Natural killer cell treated with Interleukin-12 subunit alpha and Interleukin-12 subunit beta and Interleukin-15 and Interleukin-18, amount 100 ng/mL, for 72 hours (primary cell): ENCODE measurements around the gene MEOX2. TPM values are rescaled to one million over a fixed set of nuclear protein-coding genes. Genes with fewer than 3 reads are reported as not detected.

Experiments used
- ATAC-seq, 2 donors: fragments of 150-1000 bp; cut with Tn5 transposase in 1 of 2; sonication (Bioruptor Pico), chemical (Tn5 transposase) in 1 of 2; 2 replicates each; pipeline ENCODE4 v1.10.0; 2021
- DNase-seq: peaks from one replicate; pipeline ENCODE4 v3.0.0; 2022; ENCODE audit warnings: low spot score
- H3K27ac Mint-ChIP-seq, 2 donors: 1 replicate in 1 of 2; 2 replicates in 1 of 2; pipeline ENCODE4 v1.8.0; 2022; ENCODE audit warnings: mixed read lengths in 2 of 2, mild to moderate bottlenecking in 1 of 2, moderate library complexity in 1 of 2
- H3K27me3 Mint-ChIP-seq, 2 donors: 1 replicate in 1 of 2; 2 replicates in 1 of 2; pipeline ENCODE4 v1.8.0; 2022; ENCODE audit warnings: mixed read lengths in 2 of 2
- H3K36me3 Mint-ChIP-seq: one replicate; pipeline ENCODE4 v1.8.0; 2022; ENCODE audit warnings: mixed read lengths
- H3K4me1 Mint-ChIP-seq, 2 donors: 1 replicate in 1 of 2; 2 replicates in 1 of 2; pipeline ENCODE4 v1.8.0; 2022; ENCODE audit warnings: low read depth in 2 of 2, mixed read lengths in 2 of 2, mild to moderate bottlenecking in 1 of 2
- H3K4me3 Mint-ChIP-seq: one replicate; pipeline ENCODE4 v1.8.0; 2022; ENCODE audit warnings: mixed read lengths
- H3K9me3 Mint-ChIP-seq: 2 replicates; pipeline ENCODE4 v1.8.0; 2022; ENCODE audit warnings: mixed read lengths
- total RNA-seq, 2 donors: library from RNA; stranded (reverse); gene quantifications; one replicate each; pipeline ENCODE4 v1.2.3, GENCODE V29; 2022

MEOX2 gene
- not detected for total RNA-seq

- peaks cover 20 to 23% of the 10 kb centered on the region in 2 donors for H3K27me3 Mint-ChIP-seq
- no peaks in the 10 kb centered on the region for H3K36me3 Mint-ChIP-seq
These were observed at the start of gene MEOX2 for GRCh38 chr7:15686295-15686956. Gene MEOX2 (minus strand): TSS chr7:15686683. CDS start chr7:15686402, 281 bp downstream.

DNA sequence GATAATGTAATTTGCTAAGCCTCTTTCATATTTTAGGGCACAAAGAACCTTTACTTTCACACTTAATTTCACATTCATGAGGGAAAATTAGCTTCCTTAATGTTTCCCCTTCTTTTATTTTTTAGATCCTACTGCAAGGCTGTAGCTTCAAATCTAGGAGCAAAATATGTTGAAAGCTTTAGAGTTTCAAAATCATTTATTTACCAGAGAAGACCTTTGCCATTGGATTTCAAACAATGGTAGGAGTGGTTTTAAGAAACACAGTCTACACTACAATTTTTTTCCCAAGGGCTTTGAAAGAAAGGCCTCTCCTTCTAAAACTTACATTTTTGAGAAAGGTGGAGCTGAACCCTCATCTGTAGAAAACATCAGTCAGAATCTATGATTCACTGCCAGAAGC lies 43.3 kb upstream of the MEOX2 start:
- no peak overlapping the region for H3K4me3 Mint-ChIP-seq
- DNase-seq, result no peak
- H3K4me1 Mint-ChIP-seq, result no peaks in the 10 kb centered on the region
- ATAC-seq, result no peak
- H3K27ac Mint-ChIP-seq, result no peak overlapping the region
- H3K27me3 Mint-ChIP-seq, result no peaks in the 10 kb centered on the region
- H3K36me3 Mint-ChIP-seq, result no peaks in the 10 kb centered on the region
- peaks cover 3% of the 10 kb centered on the region for H3K9me3 Mint-ChIP-seq

More at GRCh38 chr7:15686295-15686956, at the start of gene MEOX2:
- H3K27ac Mint-ChIP-seq, result no peak within 1 kb of the TSS
- peak in 1 of 2 donors; percentile 17 for ATAC-seq
- H3K9me3 Mint-ChIP-seq, result no peaks in the 10 kb centered on the region
- no peak for DNase-seq
- H3K4me3 Mint-ChIP-seq, result no peak within 1 kb of the TSS
- H3K4me1 Mint-ChIP-seq, result no peaks in the 10 kb centered on the region

DNA sequence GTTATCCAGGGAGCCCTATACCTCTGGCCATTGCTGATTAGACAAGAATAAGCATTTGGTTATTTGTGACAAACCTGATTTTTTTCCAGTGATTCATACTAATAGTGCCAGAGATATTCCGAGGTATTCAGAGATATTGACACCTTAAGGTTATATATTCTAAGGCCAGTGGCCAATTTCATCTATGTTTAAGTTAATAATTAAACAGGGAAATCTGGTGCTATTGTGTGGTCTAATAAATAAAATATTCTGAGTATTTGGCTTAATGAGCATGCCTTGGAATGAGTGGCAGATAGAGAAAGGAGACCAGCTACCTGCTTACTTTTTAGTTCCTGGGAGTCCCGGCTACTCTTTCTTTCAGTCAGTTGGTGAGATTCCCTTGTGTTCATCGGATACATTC lies 38.6 kb upstream of the MEOX2 start:
- Mint-ChIP-seq H3K36me3 (no peaks in the 10 kb centered on the region), H3K4me3 (no peak overlapping the region), H3K9me3 (peaks cover 9% of the 10 kb centered on the region), H3K27ac (no peak overlapping the region), H3K27me3 (no peaks in the 10 kb centered on the region), H3K4me1 (no peaks in the 10 kb centered on the region)
- no peak for ATAC-seq
- no peak for DNase-seq

- Mint-ChIP-seq H3K27ac (no peak overlapping the region), H3K36me3 (no peaks in the 10 kb centered on the region), H3K27me3 (no peaks in the 10 kb centered on the region), H3K9me3 (peaks cover 9% of the 10 kb centered on the region), H3K4me1 (no peaks in the 10 kb centered on the region), H3K4me3 (no peak overlapping the region)
- DNase-seq (no peak), ATAC-seq (no peak)
These were observed 37.4 kb upstream of the MEOX2 start for GRCh38 chr7:15723841-15724240.

DNA sequence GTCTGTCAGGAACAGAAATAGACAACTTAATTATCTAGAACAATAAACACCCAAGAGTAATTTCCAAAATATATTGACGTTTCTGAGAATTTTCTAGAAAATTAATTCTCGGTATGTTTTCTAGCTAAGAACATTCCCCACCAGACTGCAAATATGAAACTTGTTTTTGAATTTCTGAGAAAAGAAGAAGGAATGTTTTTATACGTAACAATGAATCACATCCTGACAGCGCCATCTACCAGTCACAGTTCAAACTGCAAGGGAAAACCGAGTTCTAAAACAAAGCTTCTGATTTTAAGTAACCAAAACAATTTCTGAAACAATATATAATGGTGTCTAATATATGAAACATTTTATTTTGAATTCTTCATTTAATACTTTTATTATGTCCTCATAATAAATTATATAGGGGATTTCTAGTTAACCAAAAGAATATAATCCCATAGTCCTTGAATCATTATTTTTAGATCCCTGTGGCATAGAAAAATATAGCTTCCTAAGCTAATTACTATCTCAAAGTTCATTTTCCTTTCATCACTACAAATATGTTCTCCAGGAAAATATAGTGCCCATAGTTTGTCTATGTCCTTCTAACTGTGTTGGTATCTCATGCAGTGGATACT lies 34.5 kb upstream of the MEOX2 start:
- H3K27ac Mint-ChIP-seq, result no peak overlapping the region
- H3K9me3 Mint-ChIP-seq, result peaks cover 6% of the 10 kb centered on the region
- H3K4me1 Mint-ChIP-seq, result no peaks in the 10 kb centered on the region
- no peaks in the 10 kb centered on the region for H3K36me3 Mint-ChIP-seq
- no peak overlapping the region for H3K4me3 Mint-ChIP-seq
- DNase-seq (no peak), ATAC-seq (no peak)
- H3K27me3 Mint-ChIP-seq, result no peaks in the 10 kb centered on the region

DNA sequence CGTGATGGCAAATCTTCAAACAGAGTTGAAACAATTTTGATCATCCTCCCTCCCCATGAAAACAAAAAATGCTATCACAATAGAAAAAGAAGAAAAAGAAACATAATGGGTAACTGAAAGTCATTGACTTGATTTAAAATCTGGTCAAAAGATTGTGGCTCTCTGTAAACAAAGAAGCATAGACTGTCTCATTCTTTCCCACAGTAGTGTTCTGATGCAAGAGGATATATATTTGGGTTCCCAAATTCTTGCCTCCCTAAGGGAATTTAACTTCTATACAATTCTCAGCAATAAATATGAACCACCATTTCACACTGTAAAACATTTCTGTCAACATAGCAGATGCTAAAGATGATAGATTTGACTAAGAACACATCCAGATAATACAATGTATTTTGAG lies 32.8 kb upstream of the MEOX2 start:
- Mint-ChIP-seq H3K27me3 (no peaks in the 10 kb centered on the region), H3K4me3 (no peak overlapping the region), H3K4me1 (no peaks in the 10 kb centered on the region), H3K36me3 (no peaks in the 10 kb centered on the region), H3K9me3 (peaks cover 6% of the 10 kb centered on the region), H3K27ac (no peak overlapping the region)
- DNase-seq, result no peak
- ATAC-seq, result no peak

DNA sequence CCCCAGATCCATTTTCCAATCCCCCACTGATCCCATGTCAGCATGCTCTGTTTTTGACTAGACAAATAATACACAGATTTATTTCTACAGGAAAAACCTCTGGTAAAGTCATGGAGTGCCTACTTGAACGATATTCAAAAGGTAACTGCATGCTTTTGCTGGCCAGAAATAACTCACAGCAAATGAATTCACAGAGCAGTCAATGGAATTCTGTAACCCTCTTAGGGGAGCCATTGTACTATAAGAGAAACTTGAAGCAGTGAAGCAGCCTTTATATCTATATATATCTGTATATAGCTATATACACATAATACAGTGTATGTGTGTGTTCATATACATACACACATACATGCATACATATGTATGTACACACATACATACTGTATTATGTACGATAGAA lies 29.0 kb upstream of the MEOX2 start:
- no peak overlapping the region for H3K27ac Mint-ChIP-seq
- H3K9me3 Mint-ChIP-seq, result peaks cover 1% of the 10 kb centered on the region
- ATAC-seq (no peak), DNase-seq (no peak)
- H3K36me3 Mint-ChIP-seq, result no peaks in the 10 kb centered on the region
- no peaks in the 10 kb centered on the region for H3K27me3 Mint-ChIP-seq
- no peaks in the 10 kb centered on the region for H3K4me1 Mint-ChIP-seq
- no peak overlapping the region for H3K4me3 Mint-ChIP-seq

DNA sequence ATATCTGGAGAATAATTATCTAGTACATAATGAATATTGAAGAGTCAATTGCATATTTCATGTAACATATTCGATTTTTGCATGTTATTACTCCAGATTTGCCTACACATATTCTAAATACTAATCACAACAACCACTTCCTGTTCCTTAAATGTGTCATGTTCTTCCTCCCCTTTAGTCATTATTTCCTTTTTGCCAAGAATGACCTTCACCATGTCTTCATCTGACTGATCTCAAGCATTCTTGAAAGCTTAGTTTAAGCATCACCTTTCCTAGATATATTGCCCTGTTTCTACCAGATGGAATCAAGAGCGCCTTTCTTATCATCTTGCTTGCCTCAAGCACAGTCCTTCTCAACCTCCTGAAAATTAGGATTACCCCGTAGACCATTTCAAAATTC lies 23.5 kb upstream of the MEOX2 start:
- H3K4me3 Mint-ChIP-seq, result no peak overlapping the region
- H3K27ac Mint-ChIP-seq, result no peak overlapping the region
- H3K9me3 Mint-ChIP-seq, result peaks cover 7% of the 10 kb centered on the region
- no peaks in the 10 kb centered on the region for H3K27me3 Mint-ChIP-seq
- no peaks in the 10 kb centered on the region for H3K4me1 Mint-ChIP-seq
- DNase-seq (no peak), ATAC-seq (no peak)
- no peaks in the 10 kb centered on the region for H3K36me3 Mint-ChIP-seq

GRCh38 chr7:15707570-15707969 lies 21.1 kb upstream of the MEOX2 start:
- DNase-seq (no peak), ATAC-seq (no peak)
- Mint-ChIP-seq H3K36me3 (no peaks in the 10 kb centered on the region), H3K27ac (no peak overlapping the region), H3K9me3 (peaks cover 12% of the 10 kb centered on the region), H3K4me3 (no peak overlapping the region), H3K27me3 (no peaks in the 10 kb centered on the region), H3K4me1 (no peaks in the 10 kb centered on the region)

GRCh38 chr7:15703732-15704131 lies 17.2 kb upstream of the MEOX2 start:
- ATAC-seq (no peak), DNase-seq (no peak)
- Mint-ChIP-seq H3K4me1 (no peaks in the 10 kb centered on the region), H3K36me3 (no peaks in the 10 kb centered on the region), H3K9me3 (peaks cover 9% of the 10 kb centered on the region), H3K27me3 (no peaks in the 10 kb centered on the region), H3K27ac (no peak overlapping the region), H3K4me3 (no peak overlapping the region)

DNA sequence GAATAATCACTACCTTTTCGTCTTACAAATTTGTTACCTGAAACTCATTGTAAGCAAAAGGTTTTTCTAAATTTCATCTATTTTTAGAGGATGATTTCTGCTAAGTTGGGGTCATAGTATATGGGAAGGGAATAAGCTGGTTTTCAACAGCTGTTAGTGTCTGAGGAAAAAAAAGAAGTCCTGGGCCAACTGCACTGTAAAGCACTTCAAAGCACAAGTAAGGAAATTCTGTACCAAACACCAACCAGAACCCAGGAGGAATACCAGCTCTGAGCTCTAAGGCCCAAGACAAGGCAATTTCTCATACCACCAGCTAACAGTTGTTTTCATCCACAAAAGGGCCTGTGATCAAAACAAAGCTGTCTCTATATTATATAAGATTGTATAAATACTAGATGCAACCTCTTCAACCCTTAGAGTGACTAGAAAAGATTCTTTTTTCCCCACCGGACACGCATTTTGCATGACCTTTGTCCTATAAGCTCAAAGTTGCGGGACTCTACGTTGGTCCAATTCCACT lies 6.1 kb upstream of the MEOX2 start:
- no peaks in the 10 kb centered on the region for H3K36me3 Mint-ChIP-seq
- H3K9me3 Mint-ChIP-seq, result no peaks in the 10 kb centered on the region
- H3K4me1 Mint-ChIP-seq, result no peaks in the 10 kb centered on the region
- no peak overlapping the region for H3K4me3 Mint-ChIP-seq
- H3K27ac Mint-ChIP-seq, result no peak overlapping the region
- no peak for ATAC-seq
- peaks cover 5 to 11% of the 10 kb centered on the region in 2 donors for H3K27me3 Mint-ChIP-seq
- no peak for DNase-seq

- no peaks in the 10 kb centered on the region for H3K36me3 Mint-ChIP-seq
- no peaks in the 10 kb centered on the region for H3K9me3 Mint-ChIP-seq
- peaks cover 20 to 23% of the 10 kb centered on the region in 2 donors for H3K27me3 Mint-ChIP-seq
- no peak overlapping the region for H3K27ac Mint-ChIP-seq
- ATAC-seq (no peak), DNase-seq (no peak)
- no peak overlapping the region for H3K4me3 Mint-ChIP-seq
- no peaks in the 10 kb centered on the region for H3K4me1 Mint-ChIP-seq
These were observed 2.4 kb upstream of the MEOX2 start for GRCh38 chr7:15688911-15689310.

- DNase-seq, result no peak
- Mint-ChIP-seq H3K9me3 (no peaks in the 10 kb centered on the region), H3K27me3 (peaks cover 20 to 23% of the 10 kb centered on the region in 2 donors), H3K4me1 (no peaks in the 10 kb centered on the region), H3K27ac (no peak overlapping the region), H3K36me3 (no peaks in the 10 kb centered on the region), H3K4me3 (no peak overlapping the region)
- ATAC-seq, result no peak
These were observed 1.8 kb upstream of the MEOX2 start for GRCh38 chr7:15688279-15688626.

DNA sequence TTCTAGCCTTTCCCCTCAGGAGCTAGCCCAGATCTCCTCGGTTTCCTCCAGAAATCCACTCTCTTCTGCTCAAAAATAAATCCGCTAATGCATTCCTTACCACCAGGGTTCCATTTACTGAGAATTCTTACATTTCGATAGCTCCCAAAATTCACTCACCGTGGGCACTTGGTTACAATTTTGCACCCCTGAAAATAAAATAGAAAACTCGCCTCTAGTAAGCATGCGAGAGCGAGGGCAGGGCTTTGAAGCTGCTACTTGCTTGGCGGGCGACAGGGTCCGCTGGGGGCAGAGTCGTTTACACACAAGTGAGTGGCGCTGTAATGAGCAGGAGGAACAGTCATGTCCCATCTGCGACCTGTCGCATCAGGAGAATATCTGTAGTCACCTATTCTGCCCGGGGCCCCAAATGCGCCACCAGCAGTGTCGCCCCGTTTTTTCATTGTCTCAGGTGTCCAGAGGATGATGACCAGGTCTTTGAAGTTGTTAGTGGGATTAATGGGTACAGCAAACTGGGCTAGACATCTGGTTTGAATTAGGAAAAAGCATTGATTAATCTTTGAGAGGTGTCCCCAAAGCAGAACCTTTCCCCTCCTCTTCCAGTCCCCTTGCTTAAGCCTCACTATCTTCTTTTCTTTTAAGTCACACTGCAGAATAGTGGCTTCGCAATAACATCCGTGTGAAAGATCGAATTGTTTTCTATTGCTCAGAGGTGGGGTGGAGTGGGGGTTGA lies 1.2 kb upstream of the MEOX2 start:
- Mint-ChIP-seq H3K4me3 (no peak overlapping the region), H3K27ac (no peak overlapping the region), H3K4me1 (no peaks in the 10 kb centered on the region), H3K9me3 (no peaks in the 10 kb centered on the region), H3K27me3 (peaks cover 20 to 23% of the 10 kb centered on the region in 2 donors), H3K36me3 (no peaks in the 10 kb centered on the region)
- ATAC-seq (no peak), DNase-seq (no peak)
